Measurements from ENCODE around the gene CARS2.
A peak's percentile ranks its signal among the peaks of the same experiment; 100 is the strongest.
"Not testable (repeated sequence)": the region's sequence is repeated elsewhere in the genome, so short reads cannot be mapped to it uniquely, and the experiment has no call there.

The CARS2 gene

GRCh38 chr13:110684388-110685056 is 21.4 kb downstream of the CARS2 start:
- H3K36me3 Mint-ChIP-seq (ENCODE audit: insufficient read depth) = peaks cover 43% of the 10 kb centered on the region
- no peak for DNase-seq (ENCODE audit: low spot score in 2 of 2)
- H3K4me3 Mint-ChIP-seq = no peak overlapping the region
- no peak overlapping the region for H3K27ac Mint-ChIP-seq (ENCODE audit: low read depth)
- H3K4me1 Mint-ChIP-seq = no peaks in the 10 kb centered on the region
- H3K9me3 Mint-ChIP-seq = no peaks in the 10 kb centered on the region
- ATAC-seq (replicated peaks; ENCODE audit: extremely low read depth, poor library complexity, severe bottlenecking) = no peak
- no peaks in the 10 kb centered on the region for H3K27me3 Mint-ChIP-seq

- Mint-ChIP-seq H3K9me3 (no peaks in the 10 kb centered on the region), H3K4me1 (peaks cover 2% of the 10 kb centered on the region), H3K4me3 (no peak overlapping the region), H3K27ac (ENCODE audit: low read depth) (no peak overlapping the region), H3K36me3 (ENCODE audit: insufficient read depth) (peaks cover 43% of the 10 kb centered on the region), H3K27me3 (no peaks in the 10 kb centered on the region)
- DNase-seq (ENCODE audit: low spot score in 2 of 2) (no peak), ATAC-seq (replicated peaks; ENCODE audit: extremely low read depth, poor library complexity, severe bottlenecking) (no peak)
Observed at GRCh38 chr13:110683921-110684320, 22.0 kb downstream of the CARS2 start.

GRCh38 chr13:110683203-110683883 is 22.6 kb downstream of the CARS2 start:
- ATAC-seq (replicated peaks; ENCODE audit: extremely low read depth, poor library complexity, severe bottlenecking) = peak; percentile 43
- Mint-ChIP-seq H3K4me3 (no peak overlapping the region), H3K4me1 (peaks cover 8% of the 10 kb centered on the region), H3K36me3 (ENCODE audit: insufficient read depth) (peaks cover 45% of the 10 kb centered on the region), H3K9me3 (no peaks in the 10 kb centered on the region), H3K27ac (ENCODE audit: low read depth) (no peak overlapping the region), H3K27me3 (no peaks in the 10 kb centered on the region)
- no peak for DNase-seq (ENCODE audit: low spot score in 2 of 2)

GRCh38 chr13:110682746-110683145 is 23.2 kb downstream of the CARS2 start:
- Mint-ChIP-seq H3K9me3 (no peaks in the 10 kb centered on the region), H3K27ac (ENCODE audit: low read depth) (no peak overlapping the region), H3K36me3 (ENCODE audit: insufficient read depth) (peaks cover 46% of the 10 kb centered on the region), H3K27me3 (no peaks in the 10 kb centered on the region), H3K4me1 (peaks cover 12% of the 10 kb centered on the region), H3K4me3 (no peak overlapping the region)
- no peak for DNase-seq (ENCODE audit: low spot score in 2 of 2)
- no peak for ATAC-seq (replicated peaks; ENCODE audit: extremely low read depth, poor library complexity, severe bottlenecking)

DNA sequence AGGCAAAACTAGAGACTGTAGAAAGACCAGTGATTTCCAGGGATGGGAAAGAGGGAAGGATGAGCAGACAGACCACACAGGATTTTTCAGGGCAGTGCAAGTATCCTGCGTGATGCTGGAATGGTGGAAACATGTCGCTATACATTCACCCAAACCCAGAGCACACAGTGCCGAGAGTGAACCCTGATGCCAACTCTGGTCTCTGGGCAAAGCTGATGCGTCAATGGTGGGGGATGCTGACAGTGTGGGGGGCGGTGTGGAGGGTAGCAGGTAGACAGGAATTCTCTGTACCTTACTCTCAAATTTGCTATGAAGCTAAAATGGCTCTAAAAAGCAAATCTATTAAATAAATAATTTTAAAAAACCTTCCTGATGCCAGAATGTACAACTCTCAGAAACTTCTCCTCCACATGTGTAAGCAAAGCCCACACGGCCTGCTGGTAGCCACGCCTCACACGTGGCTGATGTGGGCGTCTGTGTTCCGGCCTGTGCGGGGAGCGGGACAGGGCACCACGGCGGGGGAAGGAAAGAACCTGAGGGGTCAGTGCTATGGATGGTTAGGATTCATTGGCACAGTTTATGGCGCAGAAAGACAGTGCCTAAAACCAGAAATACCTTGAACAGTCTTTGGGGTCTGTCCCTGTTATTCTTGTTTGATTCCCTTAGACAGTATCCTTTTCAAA is 23.9 kb downstream of the CARS2 start:
- DNase-seq (ENCODE audit: low spot score in 2 of 2) (no peak), ATAC-seq (replicated peaks; ENCODE audit: extremely low read depth, poor library complexity, severe bottlenecking) (no peak)
- Mint-ChIP-seq H3K27me3 (no peaks in the 10 kb centered on the region), H3K36me3 (ENCODE audit: insufficient read depth) (peaks cover 42% of the 10 kb centered on the region), H3K4me3 (no peak overlapping the region), H3K4me1 (peaks cover 12% of the 10 kb centered on the region), H3K9me3 (no peaks in the 10 kb centered on the region), H3K27ac (ENCODE audit: low read depth) (no peak overlapping the region)

GRCh38 chr13:110680852-110681251 is 25.1 kb downstream of the CARS2 start:
- H3K4me1 Mint-ChIP-seq = peaks cover 17% of the 10 kb centered on the region
- no peaks in the 10 kb centered on the region for H3K27me3 Mint-ChIP-seq
- H3K9me3 Mint-ChIP-seq = no peaks in the 10 kb centered on the region
- no peak overlapping the region for H3K27ac Mint-ChIP-seq (ENCODE audit: low read depth)
- H3K36me3 Mint-ChIP-seq (ENCODE audit: insufficient read depth) = peaks cover 38% of the 10 kb centered on the region
- no peak for DNase-seq (ENCODE audit: low spot score in 2 of 2)
- ATAC-seq (replicated peaks; ENCODE audit: extremely low read depth, poor library complexity, severe bottlenecking) = no peak
- no peak overlapping the region for H3K4me3 Mint-ChIP-seq

GRCh38 chr13:110677731-110678545 is 28.0 kb downstream of the CARS2 start:
- peak overlapping the region; percentile 29 for H3K27ac Mint-ChIP-seq (ENCODE audit: low read depth)

DNA sequence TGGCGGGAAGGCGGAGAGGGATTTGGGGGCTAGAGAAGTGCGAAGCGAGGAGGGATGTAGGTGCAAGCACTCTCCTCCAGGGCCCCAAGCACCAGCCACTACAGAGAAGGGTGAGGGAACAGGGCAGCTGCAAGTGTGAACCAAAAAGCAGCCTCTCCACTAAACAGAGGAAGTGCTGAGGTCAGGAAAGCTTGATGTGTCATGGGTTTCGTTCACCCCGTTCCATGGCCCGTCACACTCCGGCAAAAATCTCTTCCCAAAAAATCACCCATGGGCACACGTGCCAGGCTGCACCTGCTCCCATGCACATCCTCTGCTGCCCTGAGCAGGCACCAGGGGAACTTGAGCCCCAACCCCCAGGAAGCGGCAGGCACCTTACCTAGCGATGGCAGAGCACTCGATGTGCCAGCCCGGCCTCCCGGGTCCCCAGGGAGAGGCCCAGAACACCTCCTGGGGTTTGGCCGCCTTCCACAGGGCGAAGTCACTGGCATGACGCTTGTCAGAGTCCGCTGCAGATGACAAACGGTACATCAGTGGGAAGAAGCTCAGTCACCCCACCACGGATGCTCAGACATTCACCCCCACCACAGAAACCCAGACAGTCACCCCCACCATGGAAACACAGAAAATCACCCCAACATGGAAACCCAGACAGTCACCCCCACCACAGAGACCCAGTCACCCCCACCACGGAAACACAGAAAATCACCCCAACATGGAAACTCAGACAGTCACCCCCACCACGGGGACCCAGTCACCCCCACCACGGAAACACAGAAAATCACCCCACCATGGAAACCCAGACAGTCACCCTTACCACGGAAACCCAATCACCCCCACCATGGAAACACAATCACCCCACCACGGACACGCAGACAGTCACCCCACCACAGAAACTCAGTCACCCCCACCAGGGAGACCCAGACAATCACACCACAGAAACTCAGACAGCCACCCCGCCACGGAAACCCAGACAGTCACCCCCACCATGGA is 29.0 kb downstream of the CARS2 start:
- no peak for DNase-seq (ENCODE audit: low spot score in 2 of 2)
- H3K9me3 Mint-ChIP-seq = no peaks in the 10 kb centered on the region
- H3K27ac Mint-ChIP-seq (ENCODE audit: low read depth) = peak overlapping the region; percentile 89
- peaks cover 41% of the 10 kb centered on the region for H3K4me1 Mint-ChIP-seq
- ATAC-seq (replicated peaks; ENCODE audit: extremely low read depth, poor library complexity, severe bottlenecking) = peak; percentile 49
- peaks cover 25% of the 10 kb centered on the region for H3K36me3 Mint-ChIP-seq (ENCODE audit: insufficient read depth)
- peak overlapping the region; percentile 40 for H3K4me3 Mint-ChIP-seq
- H3K27me3 Mint-ChIP-seq = no peaks in the 10 kb centered on the region

More at GRCh38 chr13:110677731-110678545, 28.0 kb downstream of the CARS2 start:
- peaks cover 30% of the 10 kb centered on the region for H3K36me3 Mint-ChIP-seq (ENCODE audit: insufficient read depth)
- ATAC-seq (replicated peaks; ENCODE audit: extremely low read depth, poor library complexity, severe bottlenecking) = no peak
- no peaks in the 10 kb centered on the region for H3K9me3 Mint-ChIP-seq
- H3K4me1 Mint-ChIP-seq = peaks cover 31% of the 10 kb centered on the region
- DNase-seq (ENCODE audit: low spot score in 2 of 2) = no peak
- H3K27me3 Mint-ChIP-seq = no peaks in the 10 kb centered on the region
- no peak overlapping the region for H3K4me3 Mint-ChIP-seq

DNA sequence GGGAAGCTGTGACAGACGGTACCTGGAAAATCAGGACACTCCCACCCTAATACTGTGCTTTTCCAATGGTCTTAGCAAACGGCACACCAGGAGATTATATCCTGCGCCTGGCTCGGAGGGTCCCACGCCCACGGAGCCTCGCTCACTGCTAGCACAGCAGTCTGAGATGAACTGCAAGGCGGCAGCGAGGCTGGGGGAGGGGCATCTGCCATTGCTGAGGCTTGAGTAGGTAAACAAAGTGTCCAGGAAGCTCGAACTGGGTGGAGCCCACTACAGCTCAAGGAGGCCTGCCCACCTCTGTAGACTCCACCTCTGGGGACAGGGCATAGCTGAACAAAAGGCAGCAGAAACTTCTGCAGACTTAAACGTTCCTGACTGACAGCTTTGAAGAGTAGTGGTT is 36.1 kb downstream of the CARS2 start:
- peaks cover 29% of the 10 kb centered on the region for H3K4me1 Mint-ChIP-seq
- not testable (repeated sequence) for ATAC-seq (replicated peaks; ENCODE audit: extremely low read depth, poor library complexity, severe bottlenecking); H3K27ac Mint-ChIP-seq (ENCODE audit: low read depth); H3K9me3 Mint-ChIP-seq; H3K27me3 Mint-ChIP-seq; H3K4me3 Mint-ChIP-seq; DNase-seq (ENCODE audit: low spot score in 2 of 2)
- H3K36me3 Mint-ChIP-seq (ENCODE audit: insufficient read depth) = peaks cover 29% of the 10 kb centered on the region

GRCh38 chr13:110669036-110669435 is 36.9 kb downstream of the CARS2 start:
- Mint-ChIP-seq H3K9me3 (no peaks in the 10 kb centered on the region), H3K4me3 (no peak overlapping the region), H3K27ac (ENCODE audit: low read depth) (no peak overlapping the region), H3K27me3 (no peaks in the 10 kb centered on the region), H3K36me3 (ENCODE audit: insufficient read depth) (peaks cover 30% of the 10 kb centered on the region), H3K4me1 (peaks cover 23% of the 10 kb centered on the region)
- no peak for ATAC-seq (replicated peaks; ENCODE audit: extremely low read depth, poor library complexity, severe bottlenecking)
- DNase-seq (ENCODE audit: low spot score in 2 of 2) = no peak

DNA sequence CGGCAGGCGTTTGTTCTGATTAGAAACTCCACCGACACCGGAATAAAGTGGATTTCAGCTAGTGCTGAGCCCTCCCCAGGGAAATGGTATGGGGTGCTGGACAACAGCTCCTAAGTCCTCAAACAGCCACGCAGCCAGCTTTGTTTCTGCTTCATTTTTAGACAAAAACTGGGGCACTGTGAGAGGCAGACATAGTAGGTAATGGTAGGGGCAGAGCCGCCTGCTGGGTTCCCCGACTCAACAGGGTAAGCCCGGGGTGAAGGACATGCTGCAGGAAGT is 39.7 kb downstream of the CARS2 start:
- H3K27me3 Mint-ChIP-seq = no peaks in the 10 kb centered on the region
- no peak overlapping the region for H3K27ac Mint-ChIP-seq (ENCODE audit: low read depth)
- no peak overlapping the region for H3K4me3 Mint-ChIP-seq
- no peak for ATAC-seq (replicated peaks; ENCODE audit: extremely low read depth, poor library complexity, severe bottlenecking)
- H3K9me3 Mint-ChIP-seq = no peaks in the 10 kb centered on the region
- peaks cover 37% of the 10 kb centered on the region for H3K36me3 Mint-ChIP-seq (ENCODE audit: insufficient read depth)
- no peak for DNase-seq (ENCODE audit: low spot score in 2 of 2)
- peaks cover 4% of the 10 kb centered on the region for H3K4me1 Mint-ChIP-seq
